T-helper 1 cell (primary cell): ENCODE data around the gene DNAJC13.
"Not testable (repeated sequence)": the region's sequence is repeated elsewhere in the genome, so short reads cannot be mapped to it uniquely, and the experiment has no call there.

ENCODE experiments used
- DNase-seq, 5 donors: peaks; one replicate each; pipeline ENCODE4 v3.0.0-alpha.2; 2012 to 2020

The DNAJC13 gene

GRCh38 chr3:132545471-132545870 is 128.2 kb downstream of the DNAJC13 start:
- DNase-seq, result no peak

- DNase-seq, result no peak
Measured at GRCh38 chr3:132549169-132549568, 131.9 kb downstream of the DNAJC13 start.

DNA sequence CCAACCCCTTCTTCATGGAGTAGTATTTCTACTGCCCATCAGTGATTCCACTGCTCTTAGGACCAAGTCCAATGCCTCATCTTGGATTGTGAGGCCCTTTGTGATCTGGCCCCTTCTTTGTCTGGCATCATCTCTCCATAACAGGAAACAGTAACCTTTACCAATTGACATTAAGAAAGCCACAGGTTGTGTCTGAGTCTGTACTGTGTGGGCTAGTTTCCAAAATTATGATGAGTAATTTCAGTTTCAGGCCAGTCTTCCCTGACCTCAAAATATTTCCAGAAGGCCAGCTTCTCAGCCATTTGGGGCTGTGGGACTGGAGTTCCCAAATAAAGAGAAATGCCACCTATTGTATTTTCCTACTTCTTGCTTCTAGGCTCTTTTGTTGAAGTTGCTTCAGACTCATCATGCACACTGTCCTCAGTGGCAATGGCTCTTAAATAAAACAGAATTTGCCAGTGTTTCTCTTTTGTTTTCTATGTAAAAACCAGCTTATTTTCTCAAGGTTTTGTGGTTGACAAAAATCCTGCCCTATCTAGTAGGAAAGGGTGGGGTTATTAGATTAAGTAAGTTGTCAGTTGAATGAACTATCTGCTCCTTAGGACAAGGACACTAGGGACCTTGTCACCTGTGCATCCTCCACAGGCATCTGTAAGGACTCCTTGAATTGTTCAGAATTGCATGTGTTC is 132.7 kb downstream of the DNAJC13 start:
- no peak for DNase-seq

- DNase-seq, result no peak
Measured at GRCh38 chr3:132550579-132551305, 133.4 kb downstream of the DNAJC13 start.

GRCh38 chr3:132553826-132554225 is 136.5 kb downstream of the DNAJC13 start:
- no peak for DNase-seq

GRCh38 chr3:132554437-132554836 is 137.1 kb downstream of the DNAJC13 start:
- no peak for DNase-seq

- no peak for DNase-seq
Measured at GRCh38 chr3:132555306-132556035, 138.2 kb downstream of the DNAJC13 start.

DNA sequence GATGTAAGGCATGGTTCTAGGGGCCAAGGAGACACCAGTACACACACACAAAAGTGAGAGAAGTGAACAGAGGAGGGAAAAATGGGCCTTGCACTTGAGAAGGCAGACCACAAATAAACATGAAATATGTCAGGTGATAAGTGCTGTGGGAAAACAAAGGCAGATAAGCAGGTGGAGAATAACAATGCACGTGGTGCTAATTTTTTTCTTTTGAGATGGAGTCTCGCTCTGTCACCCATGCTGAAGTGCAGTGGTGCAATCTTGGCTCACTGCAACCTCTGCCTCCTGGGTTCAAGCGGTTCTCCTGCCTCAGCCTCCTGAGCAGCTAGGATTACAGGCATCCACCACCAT is 138.7 kb downstream of the DNAJC13 start:
- not testable (repeated sequence) for DNase-seq

DNA sequence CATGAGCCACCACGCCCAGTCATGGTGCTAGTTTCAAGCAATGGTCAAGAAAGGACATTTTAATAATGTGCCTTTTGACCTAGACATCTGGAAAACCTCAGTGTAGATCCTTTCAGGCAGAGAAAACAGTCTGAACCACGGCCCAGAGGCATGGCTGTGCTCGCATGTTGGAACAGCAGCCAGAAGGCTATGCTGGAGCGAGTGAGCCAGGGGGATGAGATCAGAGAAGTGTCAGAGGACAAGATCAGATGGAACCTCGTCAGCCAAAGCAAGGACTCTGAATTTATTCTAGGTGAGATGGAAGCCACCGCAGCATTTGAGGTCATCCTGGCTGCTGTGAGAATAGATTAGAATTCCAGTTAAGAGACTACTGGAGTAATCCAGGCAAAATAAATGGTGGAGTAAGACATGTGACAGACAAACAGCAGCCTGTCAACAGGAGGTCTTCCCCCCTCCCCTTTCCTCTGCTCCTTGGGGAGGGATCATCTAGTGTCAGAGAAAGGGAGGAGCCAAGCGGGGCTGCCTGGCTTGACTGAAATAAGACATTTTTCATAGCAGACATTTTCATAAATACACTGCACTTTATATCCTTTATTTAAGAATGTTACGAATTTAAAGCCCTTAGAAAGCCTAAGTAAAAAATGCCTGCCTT is 139.3 kb downstream of the DNAJC13 start:
- DNase-seq, result no peak

GRCh38 chr3:132561003-132561402 is 143.7 kb downstream of the DNAJC13 start:
- DNase-seq, result no peak

- DNase-seq, result no peak
Measured at GRCh38 chr3:132563420-132564069, 146.2 kb downstream of the DNAJC13 start.

GRCh38 chr3:132564070-132564465 is 146.8 kb downstream of the DNAJC13 start:
- no peak for DNase-seq

DNA sequence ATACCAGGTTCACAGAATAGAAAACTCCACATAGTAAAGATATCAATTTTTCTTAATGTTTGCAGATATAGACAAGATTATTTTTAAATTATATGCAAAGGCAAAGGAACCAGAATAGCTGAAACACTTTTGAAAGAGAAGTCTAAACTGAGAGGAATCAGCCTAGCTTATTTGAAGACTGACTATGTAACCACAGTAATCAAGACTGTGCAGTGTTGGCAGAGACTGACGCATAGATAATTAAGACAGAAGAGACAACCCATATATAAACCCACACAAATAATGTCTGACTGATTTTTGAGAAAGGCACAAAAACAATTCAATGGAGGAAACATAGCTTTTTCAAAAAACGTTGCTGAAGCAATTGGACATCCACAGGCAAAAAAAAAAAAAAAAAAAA is 151.1 kb downstream of the DNAJC13 start:
- no peak for DNase-seq

- no peak for DNase-seq
Measured at GRCh38 chr3:132569153-132569552, 151.9 kb downstream of the DNAJC13 start.

DNA sequence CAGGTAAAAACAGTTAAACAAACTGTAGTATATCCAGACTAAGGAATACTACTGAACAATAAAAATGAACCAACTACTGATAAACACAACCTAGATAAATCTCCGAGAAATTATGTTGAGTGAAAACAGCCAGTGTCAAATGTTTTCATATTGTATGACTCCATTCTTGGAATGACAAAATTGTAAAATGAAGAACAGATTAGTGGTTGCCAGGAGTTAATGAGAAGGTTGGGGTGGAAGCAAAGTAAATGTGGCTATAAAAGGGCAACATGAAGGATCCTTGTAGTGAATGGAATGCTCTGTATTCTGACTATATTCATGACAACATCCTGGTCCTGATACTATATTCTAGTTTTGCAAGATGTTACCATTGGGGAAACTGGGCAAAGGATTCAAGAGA is 152.3 kb downstream of the DNAJC13 start:
- no peak for DNase-seq

DNA sequence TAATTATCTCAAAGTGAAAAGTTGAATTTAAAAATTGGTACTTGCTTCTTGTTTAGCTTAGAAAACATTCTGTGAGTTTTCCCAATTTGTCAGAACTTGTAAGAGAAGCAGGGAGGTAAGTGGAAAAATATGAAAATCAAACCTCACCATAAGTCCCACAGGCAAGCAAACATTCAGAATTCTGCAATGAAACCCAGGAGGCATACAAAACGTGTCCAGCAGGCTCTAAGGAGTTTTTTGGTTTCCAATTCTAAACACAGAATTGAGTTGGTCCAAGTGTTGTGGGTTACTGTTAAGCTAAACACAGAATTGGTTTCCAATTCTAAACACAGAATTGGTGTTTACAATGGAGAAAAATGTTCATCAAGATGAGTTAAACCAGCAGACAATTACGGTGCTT is 152.7 kb downstream of the DNAJC13 start:
- no peak for DNase-seq

GRCh38 chr3:132573797-132574211 is 156.5 kb downstream of the DNAJC13 start:
- no peak for DNase-seq

DNA sequence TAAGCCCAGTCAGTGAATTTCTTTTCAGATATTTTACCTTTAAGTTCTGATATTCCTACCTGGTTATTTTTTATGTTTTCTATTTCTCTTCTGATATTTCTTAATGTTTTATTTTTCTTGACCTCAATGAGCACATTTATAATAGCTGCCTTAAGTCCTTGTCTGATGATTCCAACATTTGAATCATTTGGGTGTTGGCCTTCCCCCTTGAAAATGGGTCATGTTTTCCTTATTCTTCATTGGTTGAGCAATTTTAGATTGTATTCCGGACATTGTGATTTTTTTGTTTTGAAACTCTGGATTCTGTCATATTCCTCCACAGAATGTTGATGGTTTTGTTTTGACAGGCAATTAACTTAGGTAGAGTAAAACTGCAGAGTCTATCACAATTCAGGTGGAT is 170.1 kb downstream of the DNAJC13 start:
- no peak for DNase-seq
